ENCODE measurements around the gene FAM177A1. TPM values are rescaled to one million over a fixed set of nuclear protein-coding genes. Genes with fewer than 3 reads are reported as not detected.

Gene FAM177A1
- total and polyA plus RNA-seq, 10 of the 15 experiments (the other 5 are each of a cell fraction or from before 2014, with no cell fraction given): 5.3 to 38.6 (median 20.7) TPM

GRCh38 chr14:35051796-35052195 lies 5.7 kb downstream of the FAM177A1 start:
- 96% methylated on average over 1 of the region's 1 CpG for WGBS (ENCODE audit: insufficient coverage, insufficient replicate concordance, low lambda C conversion rate, missing lambda C conversion rate)
- TF ChIP-seq TCF7 (IDR thresholded peaks at IDR 0.05; ENCODE audit: borderline replicate concordance): no peak
- no peak for TF ChIP-seq CREM (IDR thresholded peaks at IDR 0.05; ENCODE audit: low read depth)
- TF ChIP-seq ZBTB4 (CRISPR knock-in tag; IDR thresholded peaks at IDR 0.05): no peak
- TF ChIP-seq SUZ12 (IDR thresholded peaks at IDR 0.05; ENCODE audit: unreplicated experiment): no peak
- TF ChIP-seq YBX1 (IDR thresholded peaks at IDR 0.05): no peak
- TF ChIP-seq STAT1 (conservative IDR thresholded peaks at IDR 0.05): no peak
- Histone ChIP-seq H3K4me2 (ENCODE audit: control insufficient read depth, insufficient read depth) (no peak overlapping the region), H3K4me3 (no peak overlapping the region), H3K27me3 (replicated peaks in 1 of 2; ENCODE audit: control insufficient read depth in 2 of 2, insufficient read depth in 2 of 2, low read length in 1 of 2) (no peaks in the 10 kb centered on the region), H3K79me2 (ENCODE audit: control insufficient read depth, insufficient read depth, low read length) (peaks cover 3% of the 10 kb centered on the region), H4K20me1 (ENCODE audit: control insufficient read depth, insufficient read depth) (no peaks in the 10 kb centered on the region), H3K36me3 (ENCODE audit: control insufficient read depth in 2 of 2, insufficient read depth in 2 of 2, low read length in 1 of 2) (no peaks in the 10 kb centered on the region), H3K9me3 (replicated peaks; ENCODE audit: control insufficient read depth, insufficient read depth, low read length) (no peaks in the 10 kb centered on the region), H3K4me1 (ENCODE audit: control insufficient read depth, insufficient read depth, low read length) (peaks cover 6% of the 10 kb centered on the region; the same call in 1 of the 2 replicates), H3K27ac (ENCODE audit: control insufficient read depth, insufficient read depth) (no peak overlapping the region), H3K9ac (ENCODE audit: control insufficient read depth, insufficient read depth, low read length) (no peak overlapping the region), H2AFZ (ENCODE audit: control insufficient read depth, low read depth, low read length) (no peak overlapping the region)
- DNase-seq (ENCODE audit: low read depth, low spot score) (no peak), ATAC-seq (no peak), FAIRE-seq (no peak)
- intact Hi-C loops (cut with micrococcal nuclease; ENCODE audit: unreplicated experiment) (no loop called here), in situ Hi-C loops (cut with MboI) (no loop called here)
- RAD21 ChIA-PET (ENCODE audit: unreplicated experiment): no interaction called here
- CTCF ChIA-PET: interaction anchor here (0.6 kb wide), 1 partner anchor 184 kb away, joined by 3 read pairs; no protein-coding TSS in a partner anchor
- POLR2A ChIA-PET: no interaction called here
- SMC1A ChIA-PET (ENCODE audit: uncharacterized antibody, unreplicated experiment): no interaction called here
- no TSS peak for BruUV-seq (replicated peaks)

Measured in GM12878 (cell line).